MCF 10A (cell line): ENCODE results near the gene IRF5. TPM values are rescaled to one million over a fixed set of nuclear protein-coding genes. Genes with fewer than 3 reads are reported as not detected.

Source experiments
- BruUV-seq: library from RNA; stranded (reverse); fragments of 400-500 nt; replicated peaks from 2 replicates; lab custom pipeline; 2021; lab: Mats Ljungman, UMichigan
- CTCF ChIA-PET: fragments of 300-600 bp; sonication (Branson Sonifier 250); formaldehyde crosslinking; extraction: SDS; loops from one replicate; lab custom pipeline; 2021; ENCODE audit warnings: antibody characterized with exemption, inconsistent platforms; lab: Yijun Ruan, JAX
- POLR2A ChIA-PET: fragments of 300-600, 350-650 bp; sonication (Branson Sonifier 250); formaldehyde crosslinking; extraction: SDS; loops from one replicate; lab custom pipeline; 2020; ENCODE audit warnings: antibody characterized with exemption, inconsistent platforms; lab: Yijun Ruan, JAX
- DNase-seq: peaks from one replicate; pipeline ENCODE4 v3.0.0-alpha.2; 2018; ENCODE audit not compliant: unreplicated experiment
- H3K27ac Mint-ChIP-seq: one replicate; pipeline ENCODE4 v1.8.0; 2022; ENCODE audit warnings: mild to moderate bottlenecking, low read depth, mixed read lengths; ENCODE audit not compliant: unreplicated experiment
- H3K27me3 Mint-ChIP-seq: one replicate; pipeline ENCODE4 v1.8.0; 2022; ENCODE audit warnings: mixed read lengths; ENCODE audit not compliant: insufficient read depth, unreplicated experiment
- H3K36me3 Mint-ChIP-seq: one replicate; pipeline ENCODE4 v1.8.0; 2022; ENCODE audit warnings: mild to moderate bottlenecking, moderate library complexity, mixed read lengths; ENCODE audit not compliant: insufficient read depth, unreplicated experiment
- H3K4me1 Mint-ChIP-seq: one replicate; pipeline ENCODE4 v1.8.0; 2022; ENCODE audit warnings: mixed read lengths; ENCODE audit not compliant: insufficient read depth, unreplicated experiment
- H3K4me3 Mint-ChIP-seq: one replicate; pipeline ENCODE4 v1.8.0; 2022; ENCODE audit warnings: mild to moderate bottlenecking, moderate library complexity, mixed read lengths; ENCODE audit not compliant: unreplicated experiment
- H3K9me3 Mint-ChIP-seq: one replicate; pipeline ENCODE4 v1.8.0; 2022; ENCODE audit warnings: mixed read lengths; ENCODE audit not compliant: unreplicated experiment
- intact Hi-C: fragments of 100-400 bp; cut with micrococcal nuclease; formaldehyde crosslinking; loops from 2 replicates; pipeline ENCODE4 v1.14.1; 2022
- total RNA-seq: library from RNA; stranded (reverse); gene quantifications from 2 replicates; pipeline ENCODE4 v1.2.3, GENCODE V29; 2022
- TF ChIP-seq, protein P1 (sequence below): fragments of 200-600 bp; IDR thresholded peaks from one replicate; pipeline ENCODE4 v1.8.0; 2022; ENCODE audit warnings: antibody characterized with exemption, mild to moderate bottlenecking; ENCODE audit not compliant: unreplicated experiment

The IRF5 gene
- total RNA-seq, 1 experiment from 2014 or later = 7.5 TPM

DNA sequence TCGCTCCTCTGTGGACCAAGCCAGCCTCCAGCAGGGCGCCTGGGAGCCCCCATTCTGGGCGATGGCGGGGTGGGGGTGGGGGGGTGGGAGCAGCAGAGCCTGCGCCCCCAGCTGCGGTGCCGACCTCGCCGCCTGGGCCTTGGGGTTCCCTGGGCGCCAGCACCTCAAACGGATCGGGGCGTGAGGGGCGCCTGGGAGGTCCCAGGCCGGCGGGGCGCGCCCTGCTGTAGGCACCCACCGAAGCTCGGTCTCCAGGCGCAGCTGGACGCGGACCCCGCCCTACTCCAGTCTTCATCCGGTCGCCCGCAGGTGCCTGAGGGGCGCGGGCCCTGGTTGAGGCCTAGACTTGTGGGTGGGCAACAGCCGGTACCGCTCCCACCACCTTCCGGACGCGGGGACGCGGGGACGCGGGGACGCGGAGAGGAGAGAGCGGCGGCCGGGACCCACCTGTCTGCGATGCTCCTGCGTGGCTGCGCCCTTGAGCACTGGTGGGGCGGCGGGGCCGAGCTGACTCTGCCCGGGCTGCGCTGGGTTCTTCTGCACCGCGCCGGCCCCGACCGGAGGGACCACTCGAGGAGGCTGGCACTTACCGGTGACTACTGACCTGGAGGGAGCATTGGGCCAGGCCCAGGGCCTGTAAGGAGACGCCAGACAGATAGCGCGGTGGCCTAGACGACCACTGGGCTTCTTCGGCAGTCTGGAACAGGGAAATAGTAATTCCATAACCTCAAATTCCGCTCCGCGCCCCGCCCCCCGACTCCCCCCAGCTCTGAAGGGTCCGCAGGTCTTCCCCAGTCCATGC is 21.7 kb upstream of the IRF5 start:
- ChIA-PET POLR2A (no interaction called here), CTCF (interaction anchor here (0.7 kb wide), 1 partner anchor 78 kb away, joined by 3 read pairs; no protein-coding TSS in a partner anchor)
- TF ChIP-seq, protein P1, sequence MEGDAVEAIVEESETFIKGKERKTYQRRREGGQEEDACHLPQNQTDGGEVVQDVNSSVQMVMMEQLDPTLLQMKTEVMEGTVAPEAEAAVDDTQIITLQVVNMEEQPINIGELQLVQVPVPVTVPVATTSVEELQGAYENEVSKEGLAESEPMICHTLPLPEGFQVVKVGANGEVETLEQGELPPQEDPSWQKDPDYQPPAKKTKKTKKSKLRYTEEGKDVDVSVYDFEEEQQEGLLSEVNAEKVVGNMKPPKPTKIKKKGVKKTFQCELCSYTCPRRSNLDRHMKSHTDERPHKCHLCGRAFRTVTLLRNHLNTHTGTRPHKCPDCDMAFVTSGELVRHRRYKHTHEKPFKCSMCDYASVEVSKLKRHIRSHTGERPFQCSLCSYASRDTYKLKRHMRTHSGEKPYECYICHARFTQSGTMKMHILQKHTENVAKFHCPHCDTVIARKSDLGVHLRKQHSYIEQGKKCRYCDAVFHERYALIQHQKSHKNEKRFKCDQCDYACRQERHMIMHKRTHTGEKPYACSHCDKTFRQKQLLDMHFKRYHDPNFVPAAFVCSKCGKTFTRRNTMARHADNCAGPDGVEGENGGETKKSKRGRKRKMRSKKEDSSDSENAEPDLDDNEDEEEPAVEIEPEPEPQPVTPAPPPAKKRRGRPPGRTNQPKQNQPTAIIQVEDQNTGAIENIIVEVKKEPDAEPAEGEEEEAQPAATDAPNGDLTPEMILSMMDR = no peak
- no peak for DNase-seq
- Mint-ChIP-seq H3K9me3 (no peaks in the 10 kb centered on the region), H3K4me3 (no peak overlapping the region), H3K27ac (no peak overlapping the region), H3K36me3 (no peaks in the 10 kb centered on the region), H3K27me3 (peaks cover 55% of the 10 kb centered on the region), H3K4me1 (no peaks in the 10 kb centered on the region)
- intact Hi-C loops = no loop called here
- no TSS peak for BruUV-seq

DNA sequence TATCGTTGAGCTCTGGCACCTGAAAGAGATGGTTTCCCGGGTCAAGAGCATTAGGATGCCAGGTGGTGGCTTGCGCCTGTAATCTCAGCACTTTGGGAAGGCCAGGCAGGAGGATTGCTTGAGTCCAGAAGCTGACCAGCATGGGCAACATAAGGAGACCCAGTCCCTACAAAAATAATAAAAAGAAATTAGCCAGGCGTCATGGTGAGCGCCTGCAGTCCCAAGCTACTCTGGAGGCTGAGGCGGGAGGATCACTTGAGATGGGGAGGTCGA is 21.1 kb upstream of the IRF5 start:
- ChIA-PET CTCF (interaction anchor here (0.7 kb wide), 1 partner anchor 78 kb away, joined by 3 read pairs; no protein-coding TSS in a partner anchor), POLR2A (no interaction called here)
- TF ChIP-seq, protein P1 = no peak
- H3K36me3 Mint-ChIP-seq = no peaks in the 10 kb centered on the region
- peaks cover 57% of the 10 kb centered on the region for H3K27me3 Mint-ChIP-seq
- no TSS peak for BruUV-seq
- no peak overlapping the region for H3K4me3 Mint-ChIP-seq
- H3K9me3 Mint-ChIP-seq = no peaks in the 10 kb centered on the region
- intact Hi-C loops = no loop called here
- DNase-seq = no peak
- H3K27ac Mint-ChIP-seq = no peak overlapping the region
- H3K4me1 Mint-ChIP-seq = no peaks in the 10 kb centered on the region

DNA sequence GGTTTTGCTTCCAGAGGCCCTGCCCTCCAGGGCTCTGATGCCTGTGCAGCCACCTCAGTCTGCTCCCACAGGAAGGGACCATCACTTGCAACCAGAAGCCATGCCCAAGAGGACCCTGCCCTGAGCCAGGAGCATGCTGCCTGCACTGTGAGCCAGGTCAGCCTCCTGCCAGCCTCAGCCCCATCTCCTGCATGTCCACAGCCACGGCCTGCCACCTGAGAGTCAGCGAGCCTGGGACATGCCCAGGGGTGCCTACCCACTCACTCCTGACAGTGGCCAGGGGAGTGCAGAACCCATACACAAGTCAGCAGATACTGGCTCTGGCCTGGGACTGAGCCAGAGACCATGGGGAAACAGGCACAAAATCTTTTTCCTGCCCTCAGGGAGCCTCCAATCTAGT is 20.6 kb upstream of the IRF5 start:
- TF ChIP-seq, protein P1 = no peak
- Mint-ChIP-seq H3K9me3 (no peaks in the 10 kb centered on the region), H3K36me3 (no peaks in the 10 kb centered on the region), H3K27ac (no peak overlapping the region), H3K4me1 (no peaks in the 10 kb centered on the region), H3K4me3 (no peak overlapping the region), H3K27me3 (peaks cover 62% of the 10 kb centered on the region)
- no TSS peak for BruUV-seq
- ChIA-PET POLR2A (no interaction called here), CTCF (interaction anchor here (0.7 kb wide), 1 partner anchor 77 kb away, joined by 3 read pairs; no protein-coding TSS in a partner anchor)
- intact Hi-C loops = no loop called here
- DNase-seq = no peak

DNA sequence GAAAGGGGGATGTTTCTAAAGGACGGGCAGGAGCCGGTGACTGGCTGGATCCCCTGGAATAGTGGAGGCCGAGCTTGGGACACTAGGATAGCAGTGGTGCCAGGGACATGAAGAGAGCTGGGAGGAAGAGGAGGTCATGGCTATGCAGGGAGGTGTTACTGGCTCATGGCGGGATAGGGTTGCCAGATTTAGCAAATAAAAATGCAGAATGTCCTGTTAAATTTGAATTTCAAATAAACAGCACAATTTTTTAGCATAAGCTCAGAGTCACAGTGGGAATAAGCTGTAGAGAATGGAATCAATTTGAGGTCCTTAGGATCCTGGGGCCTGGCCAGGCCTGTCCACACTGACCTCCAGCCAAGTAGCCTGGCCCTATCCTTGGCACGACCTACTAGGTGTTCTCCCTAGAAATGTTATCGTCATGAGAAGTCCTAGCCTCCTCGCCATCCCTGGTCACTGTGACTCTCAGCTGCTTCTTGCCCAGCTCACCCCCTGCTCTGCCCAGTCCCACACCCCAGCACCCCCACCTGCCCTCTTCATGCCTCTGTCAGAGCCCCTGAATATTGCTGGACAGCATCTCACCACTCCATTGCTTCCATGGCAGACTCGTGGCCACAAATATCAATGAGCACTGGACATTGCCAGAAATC is 19.6 kb upstream of the IRF5 start:
- DNase-seq = no peak
- POLR2A ChIA-PET = interaction anchor here (0.8 kb wide), 1 partner anchor 10 kb away, joined by 4 read pairs; no protein-coding TSS in a partner anchor
- no TSS peak for BruUV-seq
- Mint-ChIP-seq H3K27ac (no peak overlapping the region), H3K9me3 (no peaks in the 10 kb centered on the region), H3K4me1 (no peaks in the 10 kb centered on the region), H3K4me3 (no peak overlapping the region), H3K27me3 (peaks cover 68% of the 10 kb centered on the region), H3K36me3 (no peaks in the 10 kb centered on the region)
- CTCF ChIA-PET = interaction anchor here (0.7 to 1.2 kb wide), 2 partner anchors 29 to 140 kb away, joined by 3 read pairs; no protein-coding TSS in a partner anchor
- intact Hi-C loops = no loop called here
- TF ChIP-seq, protein P1 = no peak
